ENCODE data around the gene RNF126.

RNF126 gene

DNA sequence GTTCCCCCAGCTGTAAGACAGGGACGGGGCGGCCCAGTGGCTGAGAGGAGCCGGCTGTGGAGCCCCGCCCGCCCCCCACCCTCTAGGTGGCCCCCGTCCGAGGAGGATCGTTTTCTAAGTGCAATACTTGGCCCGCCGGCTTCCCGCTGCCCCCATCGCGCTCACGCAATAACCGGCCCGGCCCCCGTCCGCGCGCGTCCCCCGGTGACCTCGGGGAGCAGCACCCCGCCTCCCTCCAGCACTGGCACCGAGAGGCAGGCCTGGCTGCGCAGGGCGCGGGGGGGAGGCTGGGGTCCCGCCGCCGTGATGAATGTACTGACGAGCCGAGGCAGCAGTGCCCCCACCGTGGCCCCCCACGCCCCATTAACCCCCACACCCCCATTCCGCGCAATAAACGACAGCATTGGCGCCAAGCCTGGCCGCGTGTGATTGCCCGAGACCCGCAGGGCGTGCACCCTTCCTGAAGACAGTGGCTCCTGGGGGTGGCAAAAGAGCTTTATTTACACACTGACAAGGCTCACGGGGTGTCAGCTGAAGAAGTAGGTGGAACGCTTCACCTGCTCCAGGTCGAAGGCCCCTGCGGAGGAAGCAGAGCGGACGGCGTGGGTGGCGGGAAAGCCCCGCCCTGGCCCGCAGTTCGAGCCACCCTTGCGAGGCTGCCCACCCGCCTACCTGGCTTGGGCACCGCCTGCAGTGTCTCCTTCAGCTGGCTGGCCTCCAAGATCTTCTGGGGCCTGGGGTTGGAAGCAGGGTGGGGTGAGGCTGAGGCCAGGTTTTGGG is 46.1 kb downstream of the RNF126 start:
- H3K4me3 ChIP-seq (ENCODE audit: control insufficient read depth in 1 of 7, extremely low read depth in 1 of 7, insufficient read depth in 4 of 7, low read depth in 2 of 7, low read length in 6 of 7): no peak overlapping the region
- WGBS (ENCODE audit: insufficient coverage): 96% methylated on average over 29 of the region's 58 CpGs
- peaks cover 0 to 4% (median 2%) of the 10 kb centered on the region in 4 experiments for H3K4me1 ChIP-seq (ENCODE audit: control extremely low read depth in 1 of 4, control insufficient read depth in 4 of 4, insufficient read depth in 4 of 4, low read length in 3 of 4)
- DNase-seq: no peak
- CTCF ChIA-PET: no interaction called here
- H3K27me3 ChIP-seq (replicated peaks in 2 of 5; ENCODE audit: control insufficient read depth in 4 of 5, insufficient read depth in 5 of 5, low read length in 4 of 5): peaks cover 0 to 15% (median 0%) of the 10 kb centered on the region in 5 experiments
- peaks cover 3 to 43% (median 21%) of the 10 kb centered on the region in 4 experiments for H3K36me3 ChIP-seq (ENCODE audit: control insufficient read depth in 4 of 4, insufficient read depth in 4 of 4, low read length in 3 of 4)
- H3K27ac ChIP-seq (ENCODE audit: insufficient read depth in 1 of 2, low read depth in 1 of 2, low read length in 2 of 2, poor library complexity in 1 of 2, severe bottlenecking in 2 of 2): no peak overlapping the region
- H3K9me3 ChIP-seq (ENCODE audit: control extremely low read depth in 1 of 5, control insufficient read depth in 4 of 5, insufficient read depth in 2 of 5, low read depth in 1 of 5, low read length in 4 of 5): no peaks in the 10 kb centered on the region
- POLR2A ChIA-PET: no interaction called here

DNA sequence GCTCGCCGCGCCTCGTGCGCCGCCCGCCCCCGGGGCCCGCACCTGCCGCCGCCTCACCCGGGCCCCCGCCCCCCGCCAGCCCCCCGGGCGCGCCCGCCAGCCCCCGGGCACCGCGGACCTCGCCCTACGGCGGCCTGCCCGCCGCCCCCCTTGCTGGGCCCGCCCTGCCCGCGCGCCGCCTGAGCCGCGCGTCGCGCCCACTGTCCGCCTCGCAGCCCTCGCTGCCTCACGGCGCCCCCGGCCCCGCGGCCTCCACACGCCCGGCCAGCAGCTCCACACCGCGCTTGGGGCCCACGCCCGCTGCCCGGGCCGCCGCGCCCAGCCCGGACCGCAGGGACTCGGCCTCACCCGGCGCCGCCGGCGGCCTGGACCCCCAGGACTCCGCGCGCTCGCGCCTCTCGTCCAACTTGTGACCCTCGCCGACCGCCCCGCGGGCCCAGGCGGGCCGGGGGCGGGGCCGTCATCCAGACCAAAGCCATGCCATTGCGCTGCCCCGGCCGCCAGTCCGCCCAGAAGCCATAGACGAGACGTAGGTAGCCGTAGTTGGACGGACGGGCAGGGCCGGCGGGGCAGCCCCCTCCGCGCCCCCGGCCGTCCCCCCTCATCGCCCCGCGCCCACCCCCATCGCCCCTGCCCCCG is 46.8 kb downstream of the RNF126 start:
- Histone ChIP-seq H3K9me3 (ENCODE audit: control extremely low read depth in 1 of 5, control insufficient read depth in 4 of 5, insufficient read depth in 2 of 5, low read depth in 1 of 5, low read length in 4 of 5) (no peaks in the 10 kb centered on the region), H3K27ac (ENCODE audit: insufficient read depth in 1 of 2, low read depth in 1 of 2, low read length in 2 of 2, poor library complexity in 1 of 2, severe bottlenecking in 2 of 2) (no peak overlapping the region), H3K4me1 (ENCODE audit: control extremely low read depth in 1 of 4, control insufficient read depth in 4 of 4, insufficient read depth in 4 of 4, low read length in 3 of 4) (peaks cover 0 to 7% (median 4%) of the 10 kb centered on the region in 4 experiments), H3K4me3 (ENCODE audit: control insufficient read depth in 1 of 7, extremely low read depth in 1 of 7, insufficient read depth in 4 of 7, low read depth in 2 of 7, low read length in 6 of 7) (no peak overlapping the region), H3K27me3 (replicated peaks in 2 of 5; ENCODE audit: control insufficient read depth in 4 of 5, insufficient read depth in 5 of 5, low read length in 4 of 5) (peaks cover 0 to 15% (median 0%) of the 10 kb centered on the region in 5 experiments), H3K36me3 (ENCODE audit: control insufficient read depth in 4 of 4, insufficient read depth in 4 of 4, low read length in 3 of 4) (peaks cover 3 to 35% (median 17%) of the 10 kb centered on the region in 4 experiments)
- WGBS (ENCODE audit: insufficient coverage): 20% methylated on average over 63 of the region's 97 CpGs
- CTCF ChIA-PET: interaction anchor here (1.1 kb wide), 1 partner anchor 10 kb away, joined by 3 read pairs; no protein-coding TSS in a partner anchor
- POLR2A ChIA-PET: no interaction called here
- DNase-seq: no peak

DNA sequence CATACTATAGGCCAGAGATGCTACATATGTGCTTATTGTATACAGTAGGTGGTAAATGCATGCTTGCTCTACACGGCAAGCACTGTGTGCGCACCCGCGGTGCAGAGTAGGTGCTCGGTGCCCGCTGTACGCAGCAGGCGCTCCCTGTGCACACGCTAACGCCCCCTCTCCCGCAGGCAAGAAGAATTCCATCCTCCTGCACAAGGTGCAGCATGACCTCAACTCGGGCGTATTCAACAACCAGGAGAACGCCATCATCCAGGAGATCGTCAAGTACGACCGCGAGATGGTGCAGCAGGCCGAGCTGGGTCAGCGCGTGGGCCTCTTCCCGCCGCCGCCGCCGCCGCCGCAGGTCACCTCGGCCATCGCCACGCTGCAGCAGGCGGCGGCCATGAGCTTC is 47.4 kb downstream of the RNF126 start:
- Histone ChIP-seq H3K4me3 (ENCODE audit: control insufficient read depth in 1 of 7, extremely low read depth in 1 of 7, insufficient read depth in 4 of 7, low read depth in 2 of 7, low read length in 6 of 7) (peak overlapping the region in 2 of 7 experiments; percentile 36 to 50), H3K27me3 (replicated peaks in 2 of 5; ENCODE audit: control insufficient read depth in 4 of 5, insufficient read depth in 5 of 5, low read length in 4 of 5) (peaks cover 0 to 15% (median 0%) of the 10 kb centered on the region in 5 experiments), H3K36me3 (ENCODE audit: control insufficient read depth in 4 of 4, insufficient read depth in 4 of 4, low read length in 3 of 4) (peaks cover 3 to 32% (median 17%) of the 10 kb centered on the region in 4 experiments), H3K27ac (ENCODE audit: insufficient read depth in 1 of 2, low read depth in 1 of 2, low read length in 2 of 2, poor library complexity in 1 of 2, severe bottlenecking in 2 of 2) (no peak overlapping the region), H3K9me3 (ENCODE audit: control extremely low read depth in 1 of 5, control insufficient read depth in 4 of 5, insufficient read depth in 2 of 5, low read depth in 1 of 5, low read length in 4 of 5) (no peaks in the 10 kb centered on the region), H3K4me1 (ENCODE audit: control extremely low read depth in 1 of 4, control insufficient read depth in 4 of 4, insufficient read depth in 4 of 4, low read length in 3 of 4) (peaks cover 0 to 13% (median 9%) of the 10 kb centered on the region in 4 experiments)
- DNase-seq: peak in 1 of 3 donors; percentile 30
- WGBS (ENCODE audit: insufficient coverage): 33% methylated on average over 26 of the region's 33 CpGs
- ChIA-PET POLR2A (no interaction called here), CTCF (interaction anchor here (1.1 kb wide), 1 partner anchor 10 kb away, joined by 3 read pairs; no protein-coding TSS in a partner anchor)

DNA sequence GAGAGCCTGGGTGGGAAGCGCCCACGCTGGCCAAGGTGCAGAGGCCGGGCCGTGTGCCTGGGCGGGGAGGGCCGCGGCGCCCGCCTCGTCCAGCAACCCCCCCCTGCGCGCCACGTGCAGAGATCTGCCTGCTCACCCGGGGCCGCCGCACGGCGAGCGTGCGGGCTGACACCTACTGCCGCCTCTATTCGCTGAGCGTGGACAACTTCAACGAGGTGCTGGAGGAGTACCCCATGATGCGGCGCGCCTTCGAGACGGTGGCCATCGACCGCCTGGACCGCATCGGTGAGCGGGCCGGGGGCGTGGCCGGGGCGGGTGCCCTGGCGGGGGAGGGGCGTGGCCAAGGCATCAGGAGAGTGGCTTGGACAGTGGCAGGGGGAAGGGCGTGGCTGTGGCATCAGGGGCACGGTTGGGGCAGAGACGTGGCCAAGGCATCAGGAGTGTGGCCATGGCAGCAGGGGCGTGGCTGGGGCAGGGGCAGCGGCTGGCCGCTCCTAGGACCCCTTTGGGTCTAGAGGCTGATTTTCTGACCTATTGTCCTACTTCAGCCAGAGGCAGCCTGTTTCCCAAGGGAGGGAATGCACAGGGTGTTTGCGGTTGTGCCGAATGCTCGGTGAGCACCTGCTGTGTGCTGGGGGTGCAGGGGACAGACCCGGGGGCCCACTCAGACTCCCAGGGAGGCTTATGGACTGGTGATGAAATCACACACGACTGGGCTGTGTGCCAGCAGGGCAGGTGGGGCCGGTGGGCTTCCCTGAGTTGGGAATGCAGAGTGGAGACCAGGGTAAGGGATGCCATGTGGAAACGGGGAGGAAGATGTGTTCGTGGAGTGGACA is 49.1 kb downstream of the RNF126 start:
- ChIA-PET POLR2A (no interaction called here), CTCF (no interaction called here)
- Histone ChIP-seq H3K27me3 (replicated peaks in 2 of 5; ENCODE audit: control insufficient read depth in 4 of 5, insufficient read depth in 5 of 5, low read length in 4 of 5) (peaks cover 0 to 15% (median 0%) of the 10 kb centered on the region in 5 experiments), H3K9me3 (ENCODE audit: control extremely low read depth in 1 of 5, control insufficient read depth in 4 of 5, insufficient read depth in 2 of 5, low read depth in 1 of 5, low read length in 4 of 5) (no peaks in the 10 kb centered on the region), H3K4me3 (ENCODE audit: control insufficient read depth in 1 of 7, extremely low read depth in 1 of 7, insufficient read depth in 4 of 7, low read depth in 2 of 7, low read length in 6 of 7) (no peak overlapping the region), H3K27ac (ENCODE audit: insufficient read depth in 1 of 2, low read depth in 1 of 2, low read length in 2 of 2, poor library complexity in 1 of 2, severe bottlenecking in 2 of 2) (no peak overlapping the region), H3K36me3 (ENCODE audit: control insufficient read depth in 4 of 4, insufficient read depth in 4 of 4, low read length in 3 of 4) (peaks cover 0 to 16% (median 7%) of the 10 kb centered on the region in 4 experiments), H3K4me1 (ENCODE audit: control extremely low read depth in 1 of 4, control insufficient read depth in 4 of 4, insufficient read depth in 4 of 4, low read length in 3 of 4) (peaks cover 0 to 28% (median 16%) of the 10 kb centered on the region in 4 experiments)
- WGBS (ENCODE audit: insufficient coverage): 79% methylated on average over 41 of the region's 54 CpGs
- no peak for DNase-seq

DNA sequence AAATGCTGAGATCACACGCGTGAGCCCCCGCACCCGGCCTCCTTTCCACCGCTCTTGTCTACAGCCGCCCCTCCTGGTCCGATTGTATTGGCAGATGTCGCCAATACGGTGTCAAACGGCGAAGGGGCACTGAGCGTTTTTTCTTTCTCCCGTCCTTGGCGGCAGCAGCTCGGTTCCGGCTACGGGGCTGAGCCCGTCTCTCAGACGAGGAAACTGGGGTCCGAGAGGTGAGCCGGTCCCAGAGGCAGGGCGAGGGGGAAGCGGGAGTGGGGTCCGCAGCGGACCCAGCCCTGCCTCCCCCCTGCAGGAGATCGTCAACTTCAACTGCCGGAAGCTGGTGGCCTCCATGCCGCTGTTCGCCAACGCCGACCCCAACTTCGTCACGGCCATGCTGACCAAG is 50.1 kb downstream of the RNF126 start:
- no peak overlapping the region for H3K4me3 ChIP-seq (ENCODE audit: control insufficient read depth in 1 of 7, extremely low read depth in 1 of 7, insufficient read depth in 4 of 7, low read depth in 2 of 7, low read length in 6 of 7)
- peaks cover 0 to 15% (median 0%) of the 10 kb centered on the region in 5 experiments for H3K27me3 ChIP-seq (replicated peaks in 2 of 5; ENCODE audit: control insufficient read depth in 4 of 5, insufficient read depth in 5 of 5, low read length in 4 of 5)
- CTCF ChIA-PET: no interaction called here
- H3K9me3 ChIP-seq (ENCODE audit: control extremely low read depth in 1 of 5, control insufficient read depth in 4 of 5, insufficient read depth in 2 of 5, low read depth in 1 of 5, low read length in 4 of 5): no peaks in the 10 kb centered on the region
- no peak overlapping the region for H3K27ac ChIP-seq (ENCODE audit: insufficient read depth in 1 of 2, low read depth in 1 of 2, low read length in 2 of 2, poor library complexity in 1 of 2, severe bottlenecking in 2 of 2)
- H3K36me3 ChIP-seq (ENCODE audit: control insufficient read depth in 4 of 4, insufficient read depth in 4 of 4, low read length in 3 of 4): peaks cover 0 to 7% (median under 1%) of the 10 kb centered on the region in 4 experiments
- POLR2A ChIA-PET: interaction anchor here (0.6 kb wide), 1 partner anchor 1810 kb away, joined by 4 read pairs; no protein-coding TSS in a partner anchor
- DNase-seq: no peak
- peaks cover 0 to 33% (median 18%) of the 10 kb centered on the region in 4 experiments for H3K4me1 ChIP-seq (ENCODE audit: control extremely low read depth in 1 of 4, control insufficient read depth in 4 of 4, insufficient read depth in 4 of 4, low read length in 3 of 4)
- WGBS (ENCODE audit: insufficient coverage): 93% methylated on average over 32 of the region's 33 CpGs

DNA sequence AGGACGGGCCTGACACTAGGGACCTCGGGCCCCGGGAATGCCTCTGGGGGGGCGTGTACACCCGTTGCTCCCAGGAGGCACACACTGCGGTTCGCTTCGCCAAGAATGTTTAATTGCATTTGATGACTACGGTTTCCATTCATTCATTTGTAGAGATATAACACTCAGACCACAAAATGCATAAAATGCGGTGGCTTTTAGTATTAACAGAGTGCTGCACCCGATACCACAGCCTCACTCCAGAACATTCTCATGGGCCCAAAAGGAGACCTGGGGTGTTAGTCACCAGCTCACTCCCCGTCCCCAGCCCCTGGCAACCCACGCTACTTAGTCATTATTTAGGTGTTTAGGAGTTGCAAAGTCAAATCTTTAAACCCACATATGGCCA is 51.5 kb downstream of the RNF126 start:
- peaks cover 0 to 15% (median 0%) of the 10 kb centered on the region in 5 experiments for H3K27me3 ChIP-seq (replicated peaks in 2 of 5; ENCODE audit: control insufficient read depth in 4 of 5, insufficient read depth in 5 of 5, low read length in 4 of 5)
- POLR2A ChIA-PET: no interaction called here
- no peaks in the 10 kb centered on the region for H3K36me3 ChIP-seq (ENCODE audit: control insufficient read depth in 4 of 4, insufficient read depth in 4 of 4, low read length in 3 of 4)
- H3K9me3 ChIP-seq (ENCODE audit: control extremely low read depth in 1 of 5, control insufficient read depth in 4 of 5, insufficient read depth in 2 of 5, low read depth in 1 of 5, low read length in 4 of 5): no peaks in the 10 kb centered on the region
- CTCF ChIA-PET: interaction anchor here (0.9 kb wide), 1 partner anchor 23 kb away, joined by 3 read pairs; no protein-coding TSS in a partner anchor
- 77% methylated on average over 13 of the region's 13 CpGs for WGBS (ENCODE audit: insufficient coverage)
- H3K27ac ChIP-seq (ENCODE audit: insufficient read depth in 1 of 2, low read depth in 1 of 2, low read length in 2 of 2, poor library complexity in 1 of 2, severe bottlenecking in 2 of 2): no peak overlapping the region
- H3K4me1 ChIP-seq (ENCODE audit: control extremely low read depth in 1 of 4, control insufficient read depth in 4 of 4, insufficient read depth in 4 of 4, low read length in 3 of 4): peaks cover 0 to 35% (median 18%) of the 10 kb centered on the region in 4 experiments
- DNase-seq: peak in 2 of 3 donors; percentile 15 to 28
- H3K4me3 ChIP-seq (ENCODE audit: control insufficient read depth in 1 of 7, extremely low read depth in 1 of 7, insufficient read depth in 4 of 7, low read depth in 2 of 7, low read length in 6 of 7): no peak overlapping the region
